PFSK-1 (cell line): ENCODE data around the gene HOXA13.

Experiments
- POLR2AphosphoS5 ChIP-seq: IDR thresholded peaks from 2 replicates; pipeline ENCODE4 v1.6.1; 2012; ENCODE audit warnings: low read depth, mild to moderate bottlenecking, control low read depth, low read length, moderate library complexity
- REST ChIP-seq, 2 experiments: IDR thresholded peaks; 2 replicates each; pipeline versions ENCODE4 v1.6.1 to v1.8.0; 2011 to 2012; ENCODE audit warnings: low read depth in 2 of 2, low read length in 2 of 2, control low read depth in 1 of 2, inconsistent platforms in 1 of 2, mild to moderate bottlenecking in 1 of 2, moderate library complexity in 1 of 2; ENCODE audit not compliant: insufficient read depth in 1 of 2

DNA sequence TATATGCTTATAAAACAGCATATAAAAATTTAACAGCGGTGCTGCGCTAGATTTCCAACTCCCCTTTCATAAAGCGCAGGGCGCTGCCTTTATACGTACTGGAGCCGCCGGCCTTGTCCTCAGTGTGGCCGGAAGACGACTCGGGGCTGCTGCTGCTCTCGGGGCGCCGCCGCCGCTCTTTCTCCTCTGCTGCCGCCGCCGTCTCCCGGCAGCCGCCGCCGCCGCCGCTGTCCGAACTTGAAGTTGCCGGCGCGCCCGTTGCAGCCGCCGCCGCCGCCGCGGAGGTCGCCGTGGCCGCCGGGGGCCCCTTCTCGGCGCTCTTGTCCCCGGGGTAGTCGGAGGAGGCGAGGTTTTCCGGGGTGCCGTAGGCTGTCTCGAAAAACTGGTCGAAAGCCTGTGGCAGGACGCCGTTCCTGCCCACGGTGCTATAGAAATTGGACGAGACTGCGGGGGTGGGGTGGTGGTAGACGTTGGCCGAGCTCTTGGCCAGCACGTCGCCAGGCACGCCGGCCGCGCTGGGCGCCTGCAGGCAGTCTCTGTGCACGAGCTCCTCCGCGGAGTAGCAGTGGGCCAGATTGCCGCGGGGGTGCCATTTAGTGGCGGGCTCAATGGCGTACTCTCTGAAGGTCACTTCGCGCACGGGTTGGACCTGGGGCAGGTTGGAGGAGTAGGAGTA, 15.4 kb downstream of the HOXA13 start:
- no peak for TF ChIP-seq REST (IDR thresholded peaks at IDR 0.05; ENCODE audit: insufficient read depth in 1 of 2, low read depth in 2 of 2, low read length in 2 of 2)
- TF ChIP-seq POLR2AphosphoS5, result no peak
